Psoas muscle (tissue), 8 donors: ENCODE measurements around the gene VEPH1. TPM values are rescaled to one million over a fixed set of nuclear protein-coding genes. Genes with fewer than 3 reads are reported as not detected.

Source experiments
- ATAC-seq, 4 donors: fragments of 200-7000 bp; cut with Tn5 transposase; one replicate each; pipeline ENCODE4 v1.9.1; 2020; ENCODE audit warnings: moderate library complexity in 3 of 4, mild to moderate bottlenecking in 2 of 4
- DNase-seq, 2 donors: peaks; one replicate each; pipeline ENCODE4 v3.0.0-alpha.2; 2020
- H3K27ac ChIP-seq: fragments of 200-600 bp; one replicate; pipeline ENCODE4 v1.8.0; 2022
- H3K27me3 ChIP-seq, 3 donors: fragments of 200-600 bp in 1 of 3; one replicate each; pipeline versions ENCODE4 v1.6.1 to v1.8.0; 2013 to 2022; ENCODE audit warnings: low read length in 2 of 3, mild to moderate bottlenecking in 2 of 3, moderate library complexity in 1 of 3; ENCODE audit not compliant: insufficient read depth in 3 of 3
- H3K36me3 ChIP-seq, 2 donors: fragments of 200-600 bp in 1 of 2; one replicate each; pipeline versions ENCODE4 v1.6.1 to v1.8.0; 2013 to 2022; ENCODE audit warnings: low read depth in 1 of 2, mild to moderate bottlenecking in 1 of 2, moderate library complexity in 1 of 2; ENCODE audit not compliant: insufficient read depth in 1 of 2
- H3K4me1 ChIP-seq: fragments of 200-600 bp; one replicate; pipeline ENCODE4 v1.8.0; 2022
- H3K4me3 ChIP-seq: fragments of 200-600 bp; one replicate; pipeline ENCODE4 v1.8.0; 2022; ENCODE audit warnings: mild to moderate bottlenecking
- H3K9me3 ChIP-seq: fragments of 200-600 bp; one replicate; pipeline ENCODE4 v1.8.0; 2022
- CTCF ChIP-seq: fragments of 200-600 bp; IDR thresholded peaks from one replicate; pipeline ENCODE4 v1.8.0; 2022; ENCODE audit warnings: antibody characterized with exemption
- WGBS, 3 donors: extraction: QIAGEN DNeasy Blood & Tissue Kit; methylation state at CpG; one replicate each; pipeline versions ENCODE4 v1.1.6 to v1.1.7; 2013; 5-methylcytosine and 5-hydroxymethylcytosine counted together
- intact Hi-C, 2 donors: fragments of 100-400 bp; cut with DNase I; formaldehyde crosslinking; loops; one replicate each; pipeline versions ENCODE4 v1.11.0 to v1.14.2; 2022
- polyA plus RNA-seq, 3 donors: library from polyadenylated mRNA; stranded (reverse); fragments of 200-250 nt; gene quantifications; one replicate each; pipeline ENCODE4 v1.2.3, GENCODE V29; 2013
- total RNA-seq, 4 donors: library from RNA; stranded (reverse); fragmentation: NEBNext Ultra II Directional in 2 of 4; extraction: Animal tissue kit (Norgen Biotek cat#: 25700) in 2 of 4; gene quantifications; one replicate each; pipeline versions ENCODE4 v1.2.1 to v1.2.4, GENCODE V29; 2021 to 2023
- donor health status: healthy with polysubstance abuse.
- donor health status: DM: no; HTN: no; CAD: no; lungs with moderate emphysema.
- donor health status: Bipolar disorder and iron deficiency.
- donor health status: healthy.
- donor health status: DM: yes; HTN: yes; CAD: no.
- donor health status: DM: no; HTN: no; CAD: no.
- donor health status: DM: no; HTN: no; CAD: no.
- donor health status: DM: yes; HTN: yes; CAD: no.

The VEPH1 gene
- total and polyA plus RNA-seq, 7 donors: 0.14 to 0.34 (median 0.25) TPM; not detected in 2

GRCh38 chr3:157259825-157260224 is 243.4 kb downstream of the VEPH1 start:
- WGBS, 3 donors: 88 to 92% (median 90%) methylated on average over 2 of the region's 2 CpGs
- intact Hi-C loops: no loop called here
- ATAC-seq: no peak

GRCh38 chr3:157257101-157257500 is 246.1 kb downstream of the VEPH1 start:
- intact Hi-C loops: no loop called here
- Histone ChIP-seq H3K4me1 (no peaks in the 10 kb centered on the region), H3K4me3 (no peak overlapping the region), H3K9me3 (no peaks in the 10 kb centered on the region), H3K27me3 (no peaks in the 10 kb centered on the region), H3K36me3 (no peaks in the 10 kb centered on the region), H3K27ac (no peak overlapping the region)
- DNase-seq (no peak), ATAC-seq (no peak)
- no peak for TF ChIP-seq CTCF
- 66 to 75% (median 67%) methylated on average over 5 of the region's 5 CpGs for WGBS, 3 donors

More at GRCh38 chr3:157259825-157260224, 243.4 kb downstream of the VEPH1 start:
- H3K36me3 ChIP-seq: no peaks in the 10 kb centered on the region
- DNase-seq: no peak
- H3K27me3 ChIP-seq: no peaks in the 10 kb centered on the region
- no peak overlapping the region for H3K27ac ChIP-seq
- no peak overlapping the region for H3K4me3 ChIP-seq
- H3K9me3 ChIP-seq: no peaks in the 10 kb centered on the region
- no peak for TF ChIP-seq CTCF
- no peaks in the 10 kb centered on the region for H3K4me1 ChIP-seq

GRCh38 chr3:157255797-157256196 is 247.4 kb downstream of the VEPH1 start:
- H3K27ac ChIP-seq: no peak overlapping the region
- H3K27me3 ChIP-seq: no peaks in the 10 kb centered on the region
- DNase-seq: no peak
- no peaks in the 10 kb centered on the region for H3K36me3 ChIP-seq
- H3K4me3 ChIP-seq: no peak overlapping the region
- H3K9me3 ChIP-seq: no peaks in the 10 kb centered on the region
- intact Hi-C loops: no loop called here
- H3K4me1 ChIP-seq: no peaks in the 10 kb centered on the region
- no peak for ATAC-seq
- 26 to 45% (median 26%) methylated on average over 1 of the region's 1 CpG for WGBS, 3 donors
- TF ChIP-seq CTCF: no peak

GRCh38 chr3:157251685-157252084 is 251.5 kb downstream of the VEPH1 start:
- Histone ChIP-seq H3K36me3 (no peaks in the 10 kb centered on the region), H3K27ac (no peak overlapping the region), H3K4me3 (no peak overlapping the region), H3K27me3 (no peaks in the 10 kb centered on the region), H3K9me3 (no peaks in the 10 kb centered on the region), H3K4me1 (peaks cover 5% of the 10 kb centered on the region)
- intact Hi-C loops: no loop called here
- TF ChIP-seq CTCF: no peak
- ATAC-seq (no peak), DNase-seq (no peak)
- 57 to 72% (median 72%) methylated on average over 3 of the region's 3 CpGs for WGBS, 3 donors

GRCh38 chr3:157249606-157250005 is 253.6 kb downstream of the VEPH1 start:
- intact Hi-C loops: no loop called here
- H3K4me3 ChIP-seq: no peak overlapping the region

More at GRCh38 chr3:157249606-157250005, 253.6 kb downstream of the VEPH1 start:
- no peak overlapping the region for H3K27ac ChIP-seq
- H3K36me3 ChIP-seq: no peaks in the 10 kb centered on the region
- no peaks in the 10 kb centered on the region for H3K9me3 ChIP-seq
- no peak for ATAC-seq
- H3K4me1 ChIP-seq: peaks cover 5% of the 10 kb centered on the region
- TF ChIP-seq CTCF: no peak
- WGBS, 3 donors: 86 to 94% (median 86%) methylated on average over 5 of the region's 5 CpGs
- DNase-seq: no peak
- no peaks in the 10 kb centered on the region for H3K27me3 ChIP-seq
